NCI-H2196 (cell line): ENCODE measurements around the gene MYO15A.

ENCODE experiments used
- DNase-seq: peaks from one replicate; lab custom pipeline; 2025; ENCODE audit not compliant: unreplicated experiment; lab: John Stamatoyannopoulos, UW

Gene MYO15A

GRCh38 chr17:18105027-18105426, 3.5 kb upstream of the MYO15A start:
- DNase-seq = no peak

GRCh38 chr17:18105595-18105994, 3.0 kb upstream of the MYO15A start:
- no peak for DNase-seq

- no peak for DNase-seq
Observed at GRCh38 chr17:18106211-18106610, 2.3 kb upstream of the MYO15A start.

GRCh38 chr17:18107061-18107790, 1.3 kb upstream of the MYO15A start:
- DNase-seq = no peak

- DNase-seq = no peak
Observed at GRCh38 chr17:18107971-18108370, 585 bp upstream of the MYO15A start.

- DNase-seq = no peak
Observed at GRCh38 chr17:18109935-18110485, 1.5 kb downstream of the MYO15A start.

- no peak for DNase-seq
Observed at GRCh38 chr17:18110636-18111145, 2.1 kb downstream of the MYO15A start.

GRCh38 chr17:18111330-18111971, 2.9 kb downstream of the MYO15A start:
- DNase-seq = no peak

- DNase-seq = no peak
Observed at GRCh38 chr17:18115517-18115916, 7.0 kb downstream of the MYO15A start.

- no peak for DNase-seq
Observed at GRCh38 chr17:18116078-18116477, 7.5 kb downstream of the MYO15A start.

GRCh38 chr17:18117533-18117932, 9.0 kb downstream of the MYO15A start:
- DNase-seq = no peak

GRCh38 chr17:18117982-18118975, 9.7 kb downstream of the MYO15A start:
- peak; percentile 67 for DNase-seq

- DNase-seq = no peak
Observed at GRCh38 chr17:18119166-18119745, 10.7 kb downstream of the MYO15A start.

- no peak for DNase-seq
Observed at GRCh38 chr17:18119938-18120337, 11.4 kb downstream of the MYO15A start.

GRCh38 chr17:18120461-18121017, 12.0 kb downstream of the MYO15A start:
- no peak for DNase-seq

- DNase-seq = no peak
Observed at GRCh38 chr17:18121144-18121910, 12.8 kb downstream of the MYO15A start.

- DNase-seq = no peak
Observed at GRCh38 chr17:18122990-18123753, 14.6 kb downstream of the MYO15A start.

- no peak for DNase-seq
Observed at GRCh38 chr17:18124345-18125126, 16.0 kb downstream of the MYO15A start.
